ENCODE data around the gene NXPE2. TPM values are rescaled to one million over a fixed set of nuclear protein-coding genes. Genes with fewer than 3 reads are reported as not detected.

NXPE2 gene
- total RNA-seq, 1 donor from 2014 or later = not detected

GRCh38 chr11:114745150-114745671 lies 66.9 kb downstream of the NXPE2 start:
- Histone ChIP-seq H3K9me3 (no peaks in the 10 kb centered on the region), H3K36me3 (no peaks in the 10 kb centered on the region), H3K4me1 (no peaks in the 10 kb centered on the region), H3K27ac (no peak overlapping the region), H3K4me3 (no peak overlapping the region), H3K27me3 (no peaks in the 10 kb centered on the region)
- intact Hi-C loops (cut with DNase I) = no loop called here
- no peak for TF ChIP-seq POLR2AphosphoS5 (IDR thresholded peaks at IDR 0.05; ENCODE audit: insufficient read depth in 1 of 2, low read depth in 1 of 2)
- TF ChIP-seq CTCF (IDR thresholded peaks at IDR 0.05) = no peak
- no peak for TF ChIP-seq POLR2A (IDR thresholded peaks at IDR 0.05)
- DNase-seq (ENCODE audit: extremely low spot score in 2 of 2) = no peak

GRCh38 chr11:114746013-114746412 lies 67.7 kb downstream of the NXPE2 start:
- intact Hi-C loops (cut with DNase I) = no loop called here
- no peak for DNase-seq (ENCODE audit: extremely low spot score in 2 of 2)
- H3K4me3 ChIP-seq = no peak overlapping the region
- no peaks in the 10 kb centered on the region for H3K27me3 ChIP-seq
- no peaks in the 10 kb centered on the region for H3K4me1 ChIP-seq
- no peaks in the 10 kb centered on the region for H3K36me3 ChIP-seq
- no peaks in the 10 kb centered on the region for H3K9me3 ChIP-seq
- H3K27ac ChIP-seq = no peak overlapping the region
- no peak for TF ChIP-seq POLR2A (IDR thresholded peaks at IDR 0.05)
- no peak for TF ChIP-seq CTCF (IDR thresholded peaks at IDR 0.05)
- no peak for TF ChIP-seq POLR2AphosphoS5 (IDR thresholded peaks at IDR 0.05; ENCODE audit: insufficient read depth in 1 of 2, low read depth in 1 of 2)

Other genes starting within 250 kb of the NXPE2 start
- gene REXO2, start 239.1 kb upstream of the NXPE2 start, total RNA-seq = 146 TPM
- not detected for gene NXPE1, start 118.6 kb upstream of the NXPE2 start, total RNA-seq
- not detected for gene NXPE4, start 82.7 kb upstream of the NXPE2 start, total RNA-seq